ENCODE measurements around the gene LCNL1. TPM values are rescaled to one million over a fixed set of nuclear protein-coding genes. Genes with fewer than 3 reads are reported as not detected.

LCNL1 gene
- total RNA-seq, 1 experiment from 2014 or later: 0.82 TPM

DNA sequence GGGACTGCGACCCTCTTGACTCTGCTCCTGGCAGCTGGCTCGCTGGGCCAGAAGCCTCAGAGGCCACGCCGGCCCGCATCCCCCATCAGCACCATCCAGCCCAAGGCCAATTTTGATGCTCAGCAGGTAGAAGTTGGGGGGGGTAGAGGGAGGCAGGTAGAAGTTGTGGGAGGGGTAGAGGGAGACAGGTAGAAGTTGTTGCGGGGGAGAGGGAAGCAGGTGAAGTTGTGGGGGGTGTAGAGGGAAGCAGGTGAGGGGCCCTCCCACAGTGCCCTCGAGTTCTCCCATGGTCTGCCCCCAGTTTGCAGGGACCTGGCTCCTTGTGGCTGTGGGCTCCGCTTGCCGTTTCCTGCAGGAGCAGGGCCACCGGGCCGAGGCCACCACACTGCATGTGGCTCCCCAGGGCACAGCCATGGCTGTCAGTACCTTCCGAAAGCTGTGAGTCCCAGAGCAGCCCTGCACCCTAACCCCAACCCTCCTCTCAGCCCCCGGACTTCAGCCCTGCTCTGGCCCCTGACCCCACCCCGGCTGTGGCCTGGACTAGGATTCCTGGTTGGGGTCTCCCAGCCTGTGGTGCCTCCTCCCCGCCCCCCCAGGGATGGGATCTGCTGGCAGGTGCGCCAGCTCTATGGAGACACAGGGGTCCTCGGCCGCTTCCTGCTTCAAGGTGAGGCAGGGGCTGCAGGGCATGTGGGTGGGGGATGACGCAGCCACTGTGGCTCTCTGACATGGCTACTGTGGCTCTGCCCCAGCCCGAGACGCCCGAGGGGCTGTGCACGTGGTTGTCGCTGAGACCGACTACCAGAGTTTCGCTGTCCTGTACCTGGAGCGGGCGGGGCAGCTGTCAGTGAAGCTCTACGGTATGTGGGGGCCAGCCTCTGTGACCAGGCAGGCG is 37.2 kb upstream of the LCNL1 start:
- no peaks in the 10 kb centered on the region for H3K27me3 ChIP-seq (ENCODE audit: control insufficient read depth, insufficient read depth, low read length)
- no peaks in the 10 kb centered on the region for H3K9me3 ChIP-seq (ENCODE audit: control insufficient read depth, insufficient read depth, low read depth, low read length)
- no peak for TF ChIP-seq POLR2AphosphoS5 (IDR thresholded peaks at IDR 0.05; ENCODE audit: low read depth, low read length)
- TF ChIP-seq, protein P1, sequence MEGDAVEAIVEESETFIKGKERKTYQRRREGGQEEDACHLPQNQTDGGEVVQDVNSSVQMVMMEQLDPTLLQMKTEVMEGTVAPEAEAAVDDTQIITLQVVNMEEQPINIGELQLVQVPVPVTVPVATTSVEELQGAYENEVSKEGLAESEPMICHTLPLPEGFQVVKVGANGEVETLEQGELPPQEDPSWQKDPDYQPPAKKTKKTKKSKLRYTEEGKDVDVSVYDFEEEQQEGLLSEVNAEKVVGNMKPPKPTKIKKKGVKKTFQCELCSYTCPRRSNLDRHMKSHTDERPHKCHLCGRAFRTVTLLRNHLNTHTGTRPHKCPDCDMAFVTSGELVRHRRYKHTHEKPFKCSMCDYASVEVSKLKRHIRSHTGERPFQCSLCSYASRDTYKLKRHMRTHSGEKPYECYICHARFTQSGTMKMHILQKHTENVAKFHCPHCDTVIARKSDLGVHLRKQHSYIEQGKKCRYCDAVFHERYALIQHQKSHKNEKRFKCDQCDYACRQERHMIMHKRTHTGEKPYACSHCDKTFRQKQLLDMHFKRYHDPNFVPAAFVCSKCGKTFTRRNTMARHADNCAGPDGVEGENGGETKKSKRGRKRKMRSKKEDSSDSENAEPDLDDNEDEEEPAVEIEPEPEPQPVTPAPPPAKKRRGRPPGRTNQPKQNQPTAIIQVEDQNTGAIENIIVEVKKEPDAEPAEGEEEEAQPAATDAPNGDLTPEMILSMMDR (IDR thresholded peaks at IDR 0.05): no peak
- no peak for TF ChIP-seq TCF7L2 (IDR thresholded peaks at IDR 0.05; ENCODE audit: low read depth, low read length)
- TF ChIP-seq SIN3A (IDR thresholded peaks at IDR 0.05; ENCODE audit: borderline replicate concordance, insufficient read depth, low read depth, low read length): no peak
- TF ChIP-seq, protein P2, sequence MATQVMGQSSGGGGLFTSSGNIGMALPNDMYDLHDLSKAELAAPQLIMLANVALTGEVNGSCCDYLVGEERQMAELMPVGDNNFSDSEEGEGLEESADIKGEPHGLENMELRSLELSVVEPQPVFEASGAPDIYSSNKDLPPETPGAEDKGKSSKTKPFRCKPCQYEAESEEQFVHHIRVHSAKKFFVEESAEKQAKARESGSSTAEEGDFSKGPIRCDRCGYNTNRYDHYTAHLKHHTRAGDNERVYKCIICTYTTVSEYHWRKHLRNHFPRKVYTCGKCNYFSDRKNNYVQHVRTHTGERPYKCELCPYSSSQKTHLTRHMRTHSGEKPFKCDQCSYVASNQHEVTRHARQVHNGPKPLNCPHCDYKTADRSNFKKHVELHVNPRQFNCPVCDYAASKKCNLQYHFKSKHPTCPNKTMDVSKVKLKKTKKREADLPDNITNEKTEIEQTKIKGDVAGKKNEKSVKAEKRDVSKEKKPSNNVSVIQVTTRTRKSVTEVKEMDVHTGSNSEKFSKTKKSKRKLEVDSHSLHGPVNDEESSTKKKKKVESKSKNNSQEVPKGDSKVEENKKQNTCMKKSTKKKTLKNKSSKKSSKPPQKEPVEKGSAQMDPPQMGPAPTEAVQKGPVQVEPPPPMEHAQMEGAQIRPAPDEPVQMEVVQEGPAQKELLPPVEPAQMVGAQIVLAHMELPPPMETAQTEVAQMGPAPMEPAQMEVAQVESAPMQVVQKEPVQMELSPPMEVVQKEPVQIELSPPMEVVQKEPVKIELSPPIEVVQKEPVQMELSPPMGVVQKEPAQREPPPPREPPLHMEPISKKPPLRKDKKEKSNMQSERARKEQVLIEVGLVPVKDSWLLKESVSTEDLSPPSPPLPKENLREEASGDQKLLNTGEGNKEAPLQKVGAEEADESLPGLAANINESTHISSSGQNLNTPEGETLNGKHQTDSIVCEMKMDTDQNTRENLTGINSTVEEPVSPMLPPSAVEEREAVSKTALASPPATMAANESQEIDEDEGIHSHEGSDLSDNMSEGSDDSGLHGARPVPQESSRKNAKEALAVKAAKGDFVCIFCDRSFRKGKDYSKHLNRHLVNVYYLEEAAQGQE (IDR thresholded peaks at IDR 0.05; ENCODE audit: insufficient read depth in 1 of 2, low read depth in 2 of 2, low read length in 1 of 2): no peak
- peaks cover 7% of the 10 kb centered on the region; the same call in 1 of the 2 replicates for H3K36me3 ChIP-seq (ENCODE audit: control insufficient read depth, insufficient read depth, low read length)
- H3K4me3 ChIP-seq (ENCODE audit: low read depth in 2 of 2, low read length in 2 of 2): no peak overlapping the region
- H3K4me1 ChIP-seq (ENCODE audit: control insufficient read depth, insufficient read depth, low read length): peaks cover 29% of the 10 kb centered on the region
- no TSS peak for BruUV-seq (replicated peaks)
- peak overlapping the region; percentile 80 for H3K27ac ChIP-seq (ENCODE audit: low read length)
- ChIA-PET POLR2A (interaction anchor here (0.5 kb wide), 1 partner anchor 58 kb away, joined by 3 read pairs; no protein-coding TSS in a partner anchor), CTCF (no interaction called here)
- intact Hi-C loops (cut with micrococcal nuclease; ENCODE audit: unreplicated experiment): loop anchor here (10.0 kb wide), 1 partner anchor 89 kb away; the partner anchor contains the start of gene FUT7
- ATAC-seq (no peak), DNase-seq (ENCODE audit: low read depth, low spot score) (no peak)
- in situ Hi-C loops (cut with HindIII; ENCODE audit: low pct_unique_long_range_greater_than_20kb, low sequenced_read_pairs): no loop called here

DNA sequence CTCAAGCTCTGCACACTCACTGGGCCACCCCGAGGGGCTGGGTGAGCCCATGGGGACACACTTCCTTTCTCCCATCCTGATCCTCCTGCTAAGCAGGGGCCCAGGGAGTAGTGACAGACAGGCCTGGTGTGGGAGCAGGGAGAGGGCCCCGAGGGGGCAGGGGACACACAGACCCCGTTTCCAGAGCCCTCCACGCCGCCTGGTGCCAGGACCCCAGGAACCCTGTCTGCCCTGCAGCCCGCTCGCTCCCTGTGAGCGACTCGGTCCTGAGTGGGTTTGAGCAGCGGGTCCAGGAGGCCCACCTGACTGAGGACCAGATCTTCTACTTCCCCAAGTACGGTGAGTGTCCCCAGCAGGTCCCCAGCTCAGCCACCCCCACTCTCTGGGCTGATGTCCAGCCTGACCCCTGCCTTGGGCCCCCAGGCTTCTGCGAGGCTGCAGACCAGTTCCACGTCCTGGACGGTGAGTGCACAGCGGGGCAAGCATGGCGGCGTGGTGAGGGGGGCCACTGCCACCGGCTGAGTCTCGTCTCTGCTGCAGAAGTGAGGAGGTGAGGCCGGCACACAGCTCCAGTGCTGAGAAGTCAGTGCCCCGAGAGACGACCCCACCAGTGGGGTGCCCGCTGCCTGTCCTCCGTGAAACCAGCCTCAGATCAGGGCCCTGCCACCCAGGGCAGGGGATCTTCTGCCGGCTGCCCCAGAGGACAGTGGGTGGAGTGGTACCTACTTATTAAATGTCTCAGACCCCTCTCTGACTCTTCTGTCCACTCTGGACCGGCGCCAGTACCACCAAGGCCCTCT is 36.4 kb upstream of the LCNL1 start:
- Histone ChIP-seq H3K36me3 (ENCODE audit: control insufficient read depth, insufficient read depth, low read length) (peaks cover 7% of the 10 kb centered on the region; the same call in 1 of the 2 replicates), H3K4me3 (ENCODE audit: low read depth in 2 of 2, low read length in 2 of 2) (no peak overlapping the region), H3K27me3 (ENCODE audit: control insufficient read depth, insufficient read depth, low read length) (no peaks in the 10 kb centered on the region), H3K27ac (ENCODE audit: low read length) (no peak overlapping the region), H3K9me3 (ENCODE audit: control insufficient read depth, insufficient read depth, low read depth, low read length) (no peaks in the 10 kb centered on the region), H3K4me1 (ENCODE audit: control insufficient read depth, insufficient read depth, low read length) (peaks cover 33% of the 10 kb centered on the region)
- ChIA-PET POLR2A (interaction anchor here (0.5 kb wide), 1 partner anchor 59 kb away, joined by 3 read pairs; no protein-coding TSS in a partner anchor), CTCF (interaction anchor here (2.1 kb wide), 1 partner anchor 83 kb away, joined by 14 read pairs; no protein-coding TSS in a partner anchor)
- in situ Hi-C loops (cut with HindIII; ENCODE audit: low pct_unique_long_range_greater_than_20kb, low sequenced_read_pairs): no loop called here
- DNase-seq (ENCODE audit: low read depth, low spot score) (no peak), ATAC-seq (no peak)
- no TSS peak for BruUV-seq (replicated peaks)
- TF ChIP-seq POLR2AphosphoS5 (IDR thresholded peaks at IDR 0.05; ENCODE audit: low read depth, low read length): no peak
- TF ChIP-seq SIN3A (IDR thresholded peaks at IDR 0.05; ENCODE audit: borderline replicate concordance, insufficient read depth, low read depth, low read length): no peak
- TF ChIP-seq, protein P2 (IDR thresholded peaks at IDR 0.05; ENCODE audit: insufficient read depth in 1 of 2, low read depth in 2 of 2, low read length in 1 of 2): no peak
- TF ChIP-seq TCF7L2 (IDR thresholded peaks at IDR 0.05; ENCODE audit: low read depth, low read length): no peak
- TF ChIP-seq, protein P1 (IDR thresholded peaks at IDR 0.05): no peak
- intact Hi-C loops (cut with micrococcal nuclease; ENCODE audit: unreplicated experiment): loop anchor here (10.0 kb wide), 1 partner anchor 88 kb away; the partner anchor contains the start of gene FUT7

All from Panc1 (cell line).